Amniotic epithelial cell (primary cell): ENCODE measurements around the gene ZDHHC7.
"Not testable (repeated sequence)": the region's sequence is repeated elsewhere in the genome, so short reads cannot be mapped to it uniquely, and the experiment has no call there.

Experiments used
- DNase-seq: peaks from one replicate; pipeline ENCODE4 v3.0.0-alpha.2; 2010; ENCODE audit warnings: low read depth

Gene ZDHHC7

DNA sequence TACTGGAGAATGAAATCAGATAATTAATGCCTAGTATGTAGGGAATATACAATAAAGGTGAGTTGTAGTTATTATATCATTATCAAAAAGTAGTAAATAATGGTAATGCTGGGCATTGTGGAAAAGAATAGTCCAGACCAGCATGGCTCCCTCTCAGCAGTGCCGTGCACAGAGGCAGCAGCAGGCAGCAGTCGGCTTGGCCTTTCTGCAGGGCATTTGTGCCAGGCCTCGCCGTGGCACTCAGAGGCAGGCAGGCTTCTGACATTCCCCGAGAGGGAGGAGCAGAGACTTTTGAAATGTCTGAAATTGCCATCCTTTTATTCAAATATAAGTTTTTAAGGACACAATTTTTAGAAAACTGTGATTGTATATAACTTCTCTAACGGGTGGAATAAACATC lies 31.3 kb upstream of the ZDHHC7 start:
- DNase-seq: no peak

DNA sequence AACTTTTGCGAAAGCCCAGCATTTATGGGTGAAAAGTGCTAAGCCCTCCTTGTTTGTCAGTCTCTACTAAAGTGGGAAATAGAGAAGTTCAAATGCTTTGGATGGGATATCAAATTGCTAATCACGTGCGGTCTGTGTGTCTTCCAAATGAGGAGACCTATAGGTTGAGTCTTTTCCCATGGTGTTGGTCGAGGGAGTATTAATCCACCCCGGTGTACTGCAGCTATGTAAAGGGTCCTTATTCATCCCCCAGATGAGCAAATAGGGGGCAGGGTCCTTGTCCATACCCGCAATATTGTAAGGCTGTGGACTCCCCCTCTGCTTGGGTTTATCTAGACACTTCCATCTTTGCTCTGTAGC lies 30.8 kb upstream of the ZDHHC7 start:
- no peak for DNase-seq

DNA sequence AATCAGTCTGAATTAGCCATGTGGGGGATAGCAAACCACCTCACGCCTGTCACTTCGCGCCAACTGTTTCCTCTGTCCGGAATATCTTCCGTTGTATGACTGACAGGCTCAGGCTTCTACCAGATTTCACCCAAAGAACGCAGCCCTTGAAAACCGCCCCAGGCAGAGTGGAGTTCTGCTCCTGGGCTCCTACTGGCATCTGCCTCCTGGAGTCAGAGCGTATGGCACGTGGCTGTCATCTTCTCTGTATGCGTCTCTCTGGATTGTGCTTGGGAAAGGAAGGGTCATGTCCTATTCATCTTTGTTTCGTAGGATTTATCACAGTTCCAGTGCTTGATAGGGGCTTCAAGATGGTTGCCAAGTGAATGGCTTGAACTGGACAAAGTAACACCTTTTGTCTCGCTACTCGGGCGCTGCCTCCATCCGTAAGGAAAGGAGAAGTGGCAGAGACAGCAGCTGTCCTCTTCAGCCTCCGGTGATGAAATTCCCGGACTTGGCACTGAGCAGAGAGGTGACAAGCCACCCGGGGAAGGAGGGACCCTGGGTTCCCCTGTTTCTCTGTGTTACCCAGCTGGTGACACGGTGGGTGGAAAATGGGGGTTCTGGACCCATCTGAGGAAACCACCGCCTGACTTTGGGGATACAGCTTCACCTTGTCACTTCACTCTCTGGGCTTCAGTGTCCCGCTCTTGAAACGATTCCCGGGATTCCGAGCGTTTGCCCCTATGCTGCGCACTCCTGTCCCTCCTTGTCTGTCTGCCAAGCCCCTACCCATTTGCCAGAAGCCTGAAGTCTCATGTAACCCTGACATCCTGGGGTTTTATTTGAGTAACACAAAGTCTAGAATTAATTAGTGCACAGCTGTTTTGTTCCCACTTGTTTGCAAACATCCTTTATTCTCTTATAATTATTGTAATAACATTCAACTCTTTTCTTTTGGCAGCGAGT lies 30.2 kb upstream of the ZDHHC7 start:
- no peak for DNase-seq

DNA sequence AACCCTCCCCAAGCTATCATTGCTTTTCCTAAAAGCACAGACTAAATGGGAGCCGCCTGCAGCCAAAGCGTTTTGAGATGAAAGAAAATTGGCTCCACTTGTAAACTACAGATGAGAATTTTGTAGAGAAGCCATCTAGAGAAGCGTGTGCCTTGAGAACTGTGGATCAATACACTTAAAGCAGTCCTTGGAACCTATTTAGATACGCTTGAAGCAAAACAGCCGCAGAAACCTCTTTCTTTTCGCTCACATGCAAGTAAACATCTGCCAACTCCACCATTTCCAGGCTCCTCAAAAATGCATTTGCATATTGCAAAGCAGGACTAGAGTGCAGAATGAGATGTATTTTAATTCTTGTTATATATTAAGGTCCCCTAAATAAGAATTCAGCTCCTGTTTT lies 29.4 kb upstream of the ZDHHC7 start:
- DNase-seq: no peak

DNA sequence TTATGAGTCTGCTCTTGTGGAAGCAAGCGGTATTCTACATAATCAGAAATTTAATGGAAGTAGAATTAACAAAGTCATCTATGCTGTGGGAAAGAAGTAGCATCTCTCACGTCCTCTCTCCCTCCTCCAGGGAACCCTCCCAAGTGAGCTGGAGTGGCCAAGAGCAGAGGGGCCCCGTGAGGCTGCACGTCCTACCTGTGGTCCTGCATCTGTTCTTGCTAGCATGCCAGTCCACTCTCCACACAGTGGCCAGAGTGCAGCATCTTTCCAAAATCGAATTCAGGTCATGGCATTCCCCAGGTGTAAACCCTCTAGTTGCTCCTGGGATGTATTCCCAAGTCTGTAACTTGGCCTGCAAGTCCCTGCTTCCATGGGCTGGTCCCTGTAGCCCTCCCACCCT lies 26.4 kb upstream of the ZDHHC7 start:
- DNase-seq: no peak

DNA sequence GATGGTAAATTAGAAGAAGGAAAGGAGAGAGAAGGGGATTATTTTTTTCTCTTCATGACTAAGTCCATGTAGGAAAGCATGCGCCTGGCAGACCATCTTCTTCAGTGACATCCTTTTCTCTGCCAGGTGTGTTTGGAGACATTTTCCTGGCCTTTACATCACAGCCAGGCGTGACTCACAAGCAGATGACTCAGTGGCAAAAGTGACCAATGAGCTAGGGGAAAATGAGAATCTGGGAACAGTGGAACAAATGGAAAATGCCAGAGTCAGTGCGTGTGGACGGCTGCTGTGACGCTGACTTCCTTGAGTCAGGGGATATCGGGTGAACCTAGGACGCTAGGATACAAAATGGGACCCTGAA lies 25.7 kb upstream of the ZDHHC7 start:
- peak; percentile 82 for DNase-seq

DNA sequence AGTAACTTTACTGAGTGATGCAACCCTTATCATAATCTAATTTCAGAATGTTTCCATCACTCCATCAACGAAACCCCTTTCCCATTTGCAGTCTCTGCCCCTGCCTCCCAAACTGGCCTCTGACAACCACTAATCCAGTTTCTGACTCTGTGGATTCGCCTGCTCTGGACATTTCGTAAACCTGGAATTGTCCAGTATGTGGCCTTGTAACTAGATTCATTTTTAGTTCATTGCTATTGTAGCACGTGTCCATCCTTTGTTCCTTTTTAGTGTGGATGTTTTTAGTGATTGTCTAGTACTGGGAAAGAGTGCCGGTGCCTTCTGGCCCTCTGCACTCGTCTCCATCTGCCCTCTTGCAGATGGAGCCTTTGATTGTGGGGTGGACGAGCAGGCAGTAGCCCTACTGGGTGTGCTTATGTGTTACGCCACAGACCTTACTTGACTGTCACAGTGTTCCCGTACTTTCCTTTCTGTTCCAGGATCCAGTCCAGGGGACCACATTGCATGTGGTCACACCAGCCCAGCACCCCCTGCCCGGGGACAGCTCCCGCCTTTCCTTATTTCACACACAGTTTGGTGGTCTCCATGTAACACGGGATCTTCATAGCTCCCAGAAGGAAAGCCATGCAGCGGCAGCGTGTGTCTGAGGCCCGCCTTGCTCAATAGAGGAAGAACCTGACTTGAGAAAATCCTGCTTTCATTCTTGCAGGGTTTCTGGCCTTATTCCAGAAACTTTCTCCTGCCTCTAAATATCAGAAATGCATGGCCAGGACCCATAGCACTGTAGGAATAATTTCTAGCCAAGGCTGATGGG lies 25.1 kb upstream of the ZDHHC7 start:
- DNase-seq: peak; percentile 71

DNA sequence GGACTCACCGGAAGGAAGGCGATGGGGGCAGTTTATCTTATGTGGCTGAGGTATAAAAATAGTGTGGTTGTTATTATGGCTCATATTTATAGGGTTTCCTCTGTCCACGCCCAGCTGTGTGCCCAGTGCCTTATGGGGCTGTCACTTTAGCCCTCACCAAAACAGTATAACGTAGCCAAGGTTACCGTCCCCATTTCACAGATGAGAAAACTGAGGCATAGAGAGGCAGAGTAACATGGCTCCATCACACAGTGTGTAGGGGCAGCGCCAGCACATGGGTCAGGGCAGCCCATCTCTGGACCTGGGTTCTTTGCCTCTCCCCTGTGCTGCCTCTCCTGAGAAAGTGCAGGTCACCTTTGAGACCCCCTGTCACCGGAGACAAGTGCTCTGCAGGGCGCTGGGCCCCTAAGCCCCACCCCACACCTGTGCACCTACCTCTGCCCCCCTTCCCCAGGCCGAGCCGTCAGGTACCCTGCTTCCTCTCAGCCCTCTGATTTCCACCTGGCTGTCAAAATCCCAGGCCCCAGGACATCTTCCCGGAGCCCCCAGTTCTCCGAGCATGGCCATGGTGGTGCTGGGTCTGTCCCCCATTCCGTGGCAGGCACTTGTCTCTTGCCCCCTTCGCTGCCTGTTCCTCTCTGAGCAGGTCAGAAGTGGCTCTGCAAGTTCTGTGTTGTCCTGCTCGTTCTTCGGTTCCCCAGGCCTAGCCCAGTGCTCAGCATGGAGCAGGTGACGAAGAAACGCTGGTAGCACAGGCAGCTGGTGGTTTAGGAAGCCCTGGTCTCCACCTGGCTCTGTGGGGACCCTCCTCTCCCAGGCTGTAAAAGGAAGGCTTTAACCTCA lies 23.5 kb upstream of the ZDHHC7 start:
- no peak for DNase-seq

DNA sequence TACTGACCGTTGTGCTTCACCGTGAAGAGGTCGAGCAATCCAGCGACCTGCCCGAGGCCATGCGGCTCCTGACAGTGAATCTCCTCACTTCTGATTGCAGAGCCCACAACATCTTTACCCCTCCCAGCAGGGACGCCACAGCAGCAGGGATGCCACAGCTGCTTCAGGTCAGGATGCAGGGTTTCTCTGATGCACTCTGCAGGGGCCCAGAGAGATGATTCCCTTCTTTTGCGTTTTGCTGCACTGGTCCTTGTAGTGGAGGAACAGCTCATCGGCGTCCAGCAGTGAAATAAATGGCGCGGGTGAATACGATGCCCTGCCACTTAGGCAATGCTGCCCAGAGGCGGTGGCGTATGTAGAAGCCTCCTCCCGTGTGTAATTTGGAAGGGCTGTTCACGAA lies 21.8 kb upstream of the ZDHHC7 start:
- no peak for DNase-seq

DNA sequence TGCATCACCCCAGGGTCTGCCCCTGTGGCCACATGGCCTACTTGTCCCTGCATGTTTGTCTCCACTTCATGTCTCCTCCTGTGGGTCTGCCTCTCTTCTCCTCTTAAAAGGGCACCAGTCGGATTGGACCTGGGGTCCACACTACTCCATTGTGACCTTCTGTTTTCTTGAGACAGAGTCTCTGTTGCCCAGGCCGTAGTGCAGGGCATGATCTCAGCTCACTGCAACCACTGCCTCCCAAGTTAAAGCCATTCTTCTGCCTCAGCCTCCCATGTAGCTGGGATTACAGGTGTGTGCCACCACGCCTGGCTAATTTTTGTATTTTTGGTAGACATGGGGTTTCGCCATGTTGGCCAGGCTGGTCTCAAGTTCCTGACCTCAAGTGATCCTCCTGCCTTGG lies 20.9 kb upstream of the ZDHHC7 start:
- not testable (repeated sequence) for DNase-seq

DNA sequence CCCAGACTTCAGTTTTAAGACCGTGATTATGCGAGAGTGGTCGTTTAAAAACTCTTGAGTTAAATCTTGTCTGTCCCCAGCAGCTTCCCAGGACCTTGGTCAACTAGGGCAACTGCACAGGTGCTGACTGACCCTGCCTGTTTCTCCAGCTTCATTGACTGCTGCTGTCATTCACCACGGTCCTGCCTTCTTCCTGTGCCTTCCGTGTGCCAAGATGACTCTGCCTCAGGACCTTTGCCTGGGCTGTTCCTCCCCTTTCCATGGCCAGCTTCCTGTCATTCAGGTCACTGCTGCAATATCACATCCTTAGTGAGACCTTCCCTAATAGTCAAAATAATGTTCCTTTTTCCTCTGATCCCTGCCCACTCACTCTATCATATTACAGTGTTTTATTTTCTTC lies 20.1 kb upstream of the ZDHHC7 start:
- DNase-seq: no peak

DNA sequence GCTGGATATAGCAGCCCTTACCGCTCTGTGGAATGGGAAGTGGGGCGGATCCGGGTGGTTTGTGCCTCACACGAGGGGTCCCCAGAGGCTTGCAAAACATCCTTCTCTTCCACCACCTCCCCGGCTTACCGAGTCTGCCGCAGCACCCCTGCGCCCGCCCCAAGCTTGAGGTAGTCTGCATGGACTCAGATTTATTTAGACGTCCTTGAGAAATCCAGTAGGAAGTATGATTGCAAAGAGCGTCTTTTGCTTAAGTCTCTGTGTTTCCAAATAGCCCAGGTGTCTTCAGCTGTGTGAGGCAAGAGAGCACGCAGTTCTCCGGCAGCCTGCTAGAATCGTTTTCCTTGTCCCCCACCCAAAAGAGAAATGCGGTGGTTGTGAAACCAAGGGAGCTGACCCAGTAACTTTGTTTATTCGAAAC lies 18.7 kb upstream of the ZDHHC7 start:
- DNase-seq: no peak

DNA sequence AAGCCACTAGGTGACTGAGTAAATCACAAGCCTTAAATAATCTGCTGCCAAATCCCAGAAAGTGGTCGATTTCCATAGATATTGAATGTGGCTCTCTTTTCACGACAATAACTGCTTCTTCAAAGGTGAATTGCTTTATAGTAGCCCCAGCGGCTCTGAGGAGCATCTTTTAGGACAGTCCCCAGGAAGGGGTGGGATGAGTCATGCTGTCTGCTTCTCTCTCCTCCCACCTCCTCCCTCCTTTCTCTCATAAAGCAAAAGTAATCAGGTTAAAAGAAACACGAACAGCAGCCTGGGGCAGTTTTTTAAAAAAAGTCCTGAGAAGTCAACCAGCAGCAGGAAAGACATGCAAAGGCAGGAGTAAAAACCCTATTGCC lies 18.1 kb upstream of the ZDHHC7 start:
- peak; percentile 37 for DNase-seq

DNA sequence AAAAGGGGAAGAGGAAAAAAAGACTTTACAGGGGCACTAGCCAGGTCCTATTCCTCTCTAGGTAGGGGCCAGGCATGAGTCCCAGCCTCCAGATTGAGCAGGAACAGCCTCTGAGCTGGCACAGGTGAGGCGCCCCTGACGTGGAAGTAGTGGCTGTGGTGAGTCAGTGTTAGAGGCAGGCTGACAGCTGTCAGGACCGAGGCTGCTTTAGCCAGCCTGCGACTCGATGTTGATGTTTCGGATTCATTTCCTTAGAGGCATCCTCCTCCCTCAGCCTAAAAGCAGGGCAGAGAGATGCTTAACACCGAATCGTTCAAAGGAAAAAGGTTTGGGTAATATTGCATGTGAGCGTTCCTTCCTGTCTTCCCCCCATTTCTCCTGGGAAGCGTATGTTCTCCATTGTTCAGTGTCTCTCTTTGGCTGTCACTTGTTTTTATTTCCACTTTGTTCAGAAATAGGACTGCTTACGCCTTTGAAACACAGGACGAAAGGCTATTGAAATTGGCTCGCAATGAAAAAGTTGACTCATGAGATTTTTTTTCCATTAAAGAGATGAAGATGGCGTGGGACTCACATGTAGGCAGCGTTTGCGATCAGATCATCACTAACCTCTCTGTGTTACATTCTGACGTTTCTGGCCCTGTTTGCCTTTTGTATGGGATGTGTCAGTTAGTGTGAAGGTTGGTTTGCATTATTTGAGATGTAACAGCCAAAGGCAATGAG lies 17.5 kb upstream of the ZDHHC7 start:
- DNase-seq: no peak

DNA sequence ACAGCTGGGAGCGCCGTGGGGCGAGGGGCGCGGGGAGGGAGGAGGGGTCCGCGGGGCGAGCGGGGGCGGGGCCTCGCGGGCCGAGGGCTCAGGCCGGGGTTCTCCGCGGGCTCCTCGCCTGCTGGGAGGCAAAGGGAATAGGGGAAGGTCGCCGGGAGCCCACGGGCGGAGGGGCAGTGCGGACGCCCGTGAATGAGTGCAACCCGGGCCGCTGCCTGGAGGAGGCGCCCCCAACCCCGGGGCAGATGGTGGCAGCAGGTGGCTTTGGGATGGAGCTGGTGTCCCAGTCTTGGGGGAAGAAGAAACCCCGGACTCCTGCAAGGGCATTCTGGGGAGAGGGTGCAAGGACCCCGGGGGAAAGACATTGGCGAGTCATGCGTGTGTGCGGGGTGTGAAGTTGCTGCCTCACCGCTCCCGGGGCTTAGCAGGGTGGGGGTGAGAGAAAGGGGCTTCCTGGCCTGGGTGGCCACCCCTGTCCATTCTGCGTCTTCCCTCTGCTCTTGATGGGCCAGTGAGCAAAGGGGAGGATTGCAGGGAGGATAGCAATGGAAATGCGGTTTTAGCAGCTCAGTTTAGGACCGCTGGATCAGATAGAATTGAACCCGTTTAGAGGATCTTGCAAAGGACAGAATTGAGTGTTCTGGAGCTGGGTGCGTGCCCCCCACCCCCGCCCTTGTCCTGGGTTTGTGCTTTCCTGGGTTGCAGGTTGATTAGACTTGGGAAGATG lies 16.8 kb upstream of the ZDHHC7 start:
- DNase-seq: no peak

DNA sequence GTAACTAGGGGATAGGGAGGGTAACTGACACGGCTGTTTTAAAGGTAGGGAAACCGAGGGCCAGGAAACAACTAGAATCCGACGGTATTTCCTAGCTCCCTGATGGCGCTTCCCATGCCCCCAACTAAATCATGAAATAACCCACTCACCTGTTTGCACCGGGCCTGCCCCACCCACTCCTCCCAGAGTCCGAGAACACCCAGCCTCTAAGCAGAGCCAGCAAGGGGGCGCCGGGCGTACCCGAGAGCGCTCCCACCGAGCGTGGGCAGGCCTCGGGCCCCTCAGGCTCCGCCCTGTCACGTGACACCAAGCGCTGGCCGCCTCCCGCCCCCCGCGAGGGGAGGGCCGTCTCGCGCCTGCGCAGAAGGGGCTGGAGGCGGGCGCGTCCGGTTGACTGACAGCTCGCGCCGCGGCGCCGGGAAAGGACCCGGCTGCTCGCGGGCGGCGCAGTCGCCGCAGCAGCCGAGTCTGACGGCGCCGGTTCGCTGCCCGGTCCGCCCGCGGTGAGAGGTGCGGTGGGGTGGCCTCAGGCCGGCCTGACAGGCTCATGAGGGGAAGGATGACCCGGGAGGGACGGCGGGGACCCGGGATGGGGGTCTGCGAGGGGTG lies 16.1 kb upstream of the ZDHHC7 start, which contains the start of gene KIAA0513:
Gene KIAA0513, plus strand, starts transcription at position 447 of the 609 bp plus-strand sequence. CDS start 39,277 bp downstream, outside the sequence.
- peak; percentile 80 for DNase-seq

DNA sequence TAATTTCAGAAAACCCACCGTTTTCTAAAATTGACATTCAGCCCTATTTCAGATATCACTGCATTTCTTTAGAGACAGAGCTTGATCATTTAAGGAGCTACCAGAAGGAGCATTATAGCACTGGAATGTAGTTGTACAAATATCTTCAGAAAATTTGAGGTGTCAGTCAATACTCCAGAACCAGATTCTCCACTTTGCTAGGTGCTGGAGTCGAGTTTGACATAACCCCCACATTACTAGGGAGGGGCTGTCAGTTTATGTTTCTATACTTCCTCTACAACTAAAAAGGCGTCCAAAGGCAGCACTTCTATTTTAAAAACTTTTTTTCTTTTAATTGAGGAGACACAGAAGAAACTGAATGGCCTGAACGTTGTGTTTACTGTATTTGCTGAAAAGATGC lies 15.4 kb upstream of the ZDHHC7 start:
- no peak for DNase-seq

DNA sequence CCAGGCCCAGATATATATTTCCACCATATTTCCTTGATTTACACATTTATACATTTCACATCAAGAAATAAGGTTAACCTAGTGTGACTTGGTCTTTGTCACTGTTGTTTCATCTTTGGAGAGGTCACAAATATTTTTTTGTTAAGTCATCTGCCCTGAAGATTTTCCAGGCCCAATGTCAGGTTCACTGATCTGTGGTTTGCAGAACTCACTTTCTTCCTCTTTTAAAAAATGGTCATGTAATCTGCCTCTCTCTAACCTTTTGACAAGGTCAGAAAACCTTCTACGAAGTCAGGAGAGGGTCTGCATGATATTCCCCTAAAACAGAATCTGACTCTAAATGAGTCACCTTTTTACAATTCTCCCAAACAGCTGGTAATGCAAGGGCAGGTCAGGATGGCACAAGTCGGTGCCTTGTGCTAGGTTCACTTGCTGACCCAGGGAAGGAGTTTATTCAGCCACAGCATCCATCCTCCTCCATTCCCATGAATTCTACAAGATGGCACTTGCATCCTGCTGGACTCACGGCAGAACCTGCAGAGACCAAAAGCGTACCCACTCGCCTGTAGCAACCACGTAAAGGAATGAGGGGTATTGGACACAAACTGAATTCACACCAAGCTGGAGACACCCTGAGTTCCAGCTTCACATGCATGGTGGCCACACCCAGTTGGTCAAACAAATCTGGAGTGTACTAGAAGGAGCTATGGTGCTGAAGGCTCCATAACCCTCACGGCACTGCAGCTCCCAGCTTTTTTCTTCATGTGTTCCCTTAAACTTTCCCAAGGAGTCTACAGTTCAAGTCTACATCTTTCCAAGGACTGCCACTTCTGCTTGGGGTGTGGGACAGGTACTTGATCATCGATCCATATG lies 14.7 kb upstream of the ZDHHC7 start:
- DNase-seq: no peak

DNA sequence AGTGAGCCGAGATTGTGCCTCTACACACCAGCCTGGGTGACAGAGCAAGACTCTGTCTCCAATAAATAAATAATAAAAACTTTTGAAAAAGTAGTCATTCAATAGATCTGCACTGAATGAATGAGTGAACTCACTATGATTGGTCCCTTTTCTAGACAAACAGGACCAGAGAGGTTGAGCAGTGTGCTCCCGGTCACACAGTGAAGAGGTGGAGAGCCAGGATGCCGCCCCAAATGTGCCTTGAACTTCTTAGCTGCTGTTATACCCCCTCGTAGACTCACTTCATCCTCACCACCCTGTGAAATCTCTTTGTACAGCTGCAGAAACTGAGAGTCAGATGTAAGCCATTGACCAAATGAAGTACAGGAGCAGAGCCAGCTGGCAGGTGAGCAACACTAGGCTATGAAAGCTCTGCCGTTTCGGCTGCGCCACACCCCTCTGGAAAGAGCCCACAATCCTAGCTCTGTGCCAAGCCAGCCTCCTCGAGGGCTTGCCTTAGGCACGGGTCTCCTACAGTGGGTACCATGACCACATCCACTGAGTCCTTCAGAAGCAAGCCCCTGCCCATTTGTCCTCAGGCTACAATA lies 8.4 kb upstream of the ZDHHC7 start:
- no peak for DNase-seq
